Activated naive CD8-positive, alpha-beta T cell (primary cell): ENCODE data around the gene ARHGAP42.

Experiments used
- H3K27ac Mint-ChIP-seq: one replicate; pipeline ENCODE4 v1.8.0; 2021; ENCODE audit warnings: mixed read lengths
- H3K27me3 Mint-ChIP-seq: one replicate; pipeline ENCODE4 v1.8.0; 2021; ENCODE audit warnings: mixed read lengths
- H3K36me3 Mint-ChIP-seq: one replicate; pipeline ENCODE4 v1.8.0; 2021; ENCODE audit warnings: mixed read lengths
- H3K4me1 Mint-ChIP-seq: one replicate; pipeline ENCODE4 v1.8.0; 2021; ENCODE audit warnings: low read depth, mixed read lengths
- H3K4me3 Mint-ChIP-seq: one replicate; pipeline ENCODE4 v1.8.0; 2021; ENCODE audit warnings: mild to moderate bottlenecking, mixed read lengths
- H3K9me3 Mint-ChIP-seq: one replicate; pipeline ENCODE4 v1.8.0; 2021; ENCODE audit warnings: low read depth, mixed read lengths

The ARHGAP42 gene

GRCh38 chr11:100691896-100692653 is 5.0 kb downstream of the ARHGAP42 start:
- Mint-ChIP-seq H3K4me1 (peaks cover 7% of the 10 kb centered on the region), H3K36me3 (no peaks in the 10 kb centered on the region), H3K4me3 (no peak overlapping the region), H3K27me3 (peaks cover 11% of the 10 kb centered on the region), H3K27ac (no peak overlapping the region), H3K9me3 (no peaks in the 10 kb centered on the region)

GRCh38 chr11:100695911-100696310 is 8.8 kb downstream of the ARHGAP42 start:
- Mint-ChIP-seq H3K4me3 (no peak overlapping the region), H3K4me1 (no peaks in the 10 kb centered on the region), H3K27ac (no peak overlapping the region), H3K9me3 (no peaks in the 10 kb centered on the region), H3K36me3 (no peaks in the 10 kb centered on the region), H3K27me3 (peaks cover under 1% of the 10 kb centered on the region)

GRCh38 chr11:100703139-100703538 is 16.1 kb downstream of the ARHGAP42 start:
- no peaks in the 10 kb centered on the region for H3K4me1 Mint-ChIP-seq
- no peaks in the 10 kb centered on the region for H3K36me3 Mint-ChIP-seq
- H3K27ac Mint-ChIP-seq, result no peak overlapping the region
- no peak overlapping the region for H3K4me3 Mint-ChIP-seq
- no peaks in the 10 kb centered on the region for H3K27me3 Mint-ChIP-seq
- H3K9me3 Mint-ChIP-seq, result no peaks in the 10 kb centered on the region

GRCh38 chr11:100703801-100704575 is 16.9 kb downstream of the ARHGAP42 start:
- Mint-ChIP-seq H3K4me1 (no peaks in the 10 kb centered on the region), H3K36me3 (no peaks in the 10 kb centered on the region), H3K27ac (no peak overlapping the region), H3K9me3 (no peaks in the 10 kb centered on the region), H3K27me3 (no peaks in the 10 kb centered on the region), H3K4me3 (no peak overlapping the region)

GRCh38 chr11:100705447-100705846 is 18.4 kb downstream of the ARHGAP42 start:
- Mint-ChIP-seq H3K27me3 (no peaks in the 10 kb centered on the region), H3K4me3 (no peak overlapping the region), H3K36me3 (no peaks in the 10 kb centered on the region), H3K9me3 (no peaks in the 10 kb centered on the region), H3K4me1 (no peaks in the 10 kb centered on the region), H3K27ac (no peak overlapping the region)

GRCh38 chr11:100706179-100706578 is 19.1 kb downstream of the ARHGAP42 start:
- Mint-ChIP-seq H3K27ac (no peak overlapping the region), H3K9me3 (no peaks in the 10 kb centered on the region), H3K4me3 (no peak overlapping the region), H3K36me3 (no peaks in the 10 kb centered on the region), H3K27me3 (no peaks in the 10 kb centered on the region), H3K4me1 (no peaks in the 10 kb centered on the region)

GRCh38 chr11:100709233-100709957 is 22.3 kb downstream of the ARHGAP42 start:
- H3K9me3 Mint-ChIP-seq, result no peaks in the 10 kb centered on the region
- H3K4me3 Mint-ChIP-seq, result no peak overlapping the region
- H3K27me3 Mint-ChIP-seq, result no peaks in the 10 kb centered on the region
- no peaks in the 10 kb centered on the region for H3K4me1 Mint-ChIP-seq
- no peak overlapping the region for H3K27ac Mint-ChIP-seq
- no peaks in the 10 kb centered on the region for H3K36me3 Mint-ChIP-seq

- Mint-ChIP-seq H3K36me3 (no peaks in the 10 kb centered on the region), H3K27ac (no peak overlapping the region), H3K4me3 (no peak overlapping the region), H3K9me3 (no peaks in the 10 kb centered on the region), H3K27me3 (no peaks in the 10 kb centered on the region), H3K4me1 (no peaks in the 10 kb centered on the region)
Observed at GRCh38 chr11:100711984-100712383, 24.9 kb downstream of the ARHGAP42 start.

GRCh38 chr11:100712583-100712982 is 25.5 kb downstream of the ARHGAP42 start:
- H3K4me3 Mint-ChIP-seq, result no peak overlapping the region
- H3K9me3 Mint-ChIP-seq, result no peaks in the 10 kb centered on the region
- H3K36me3 Mint-ChIP-seq, result no peaks in the 10 kb centered on the region
- no peaks in the 10 kb centered on the region for H3K4me1 Mint-ChIP-seq
- no peaks in the 10 kb centered on the region for H3K27me3 Mint-ChIP-seq
- H3K27ac Mint-ChIP-seq, result no peak overlapping the region

- no peaks in the 10 kb centered on the region for H3K4me1 Mint-ChIP-seq
- H3K4me3 Mint-ChIP-seq, result no peak overlapping the region
- H3K9me3 Mint-ChIP-seq, result no peaks in the 10 kb centered on the region
- no peaks in the 10 kb centered on the region for H3K27me3 Mint-ChIP-seq
- H3K27ac Mint-ChIP-seq, result no peak overlapping the region
- H3K36me3 Mint-ChIP-seq, result no peaks in the 10 kb centered on the region
Observed at GRCh38 chr11:100715165-100715761, 28.2 kb downstream of the ARHGAP42 start.

GRCh38 chr11:100716838-100717237 is 29.8 kb downstream of the ARHGAP42 start:
- Mint-ChIP-seq H3K36me3 (no peaks in the 10 kb centered on the region), H3K9me3 (no peaks in the 10 kb centered on the region), H3K27me3 (no peaks in the 10 kb centered on the region), H3K4me1 (no peaks in the 10 kb centered on the region), H3K4me3 (no peak overlapping the region), H3K27ac (no peak overlapping the region)

- H3K27ac Mint-ChIP-seq, result no peak overlapping the region
- no peaks in the 10 kb centered on the region for H3K9me3 Mint-ChIP-seq
- no peaks in the 10 kb centered on the region for H3K27me3 Mint-ChIP-seq
- no peaks in the 10 kb centered on the region for H3K4me1 Mint-ChIP-seq
- no peak overlapping the region for H3K4me3 Mint-ChIP-seq
- no peaks in the 10 kb centered on the region for H3K36me3 Mint-ChIP-seq
Observed at GRCh38 chr11:100719362-100719761, 32.3 kb downstream of the ARHGAP42 start.

- no peaks in the 10 kb centered on the region for H3K27me3 Mint-ChIP-seq
- no peak overlapping the region for H3K4me3 Mint-ChIP-seq
- no peak overlapping the region for H3K27ac Mint-ChIP-seq
- no peaks in the 10 kb centered on the region for H3K4me1 Mint-ChIP-seq
- H3K9me3 Mint-ChIP-seq, result no peaks in the 10 kb centered on the region
- no peaks in the 10 kb centered on the region for H3K36me3 Mint-ChIP-seq
Observed at GRCh38 chr11:100719809-100720221, 32.7 kb downstream of the ARHGAP42 start.

GRCh38 chr11:100726680-100727079 is 39.6 kb downstream of the ARHGAP42 start:
- Mint-ChIP-seq H3K27me3 (no peaks in the 10 kb centered on the region), H3K36me3 (no peaks in the 10 kb centered on the region), H3K4me3 (no peak overlapping the region), H3K9me3 (peaks cover 4% of the 10 kb centered on the region), H3K27ac (no peak overlapping the region), H3K4me1 (no peaks in the 10 kb centered on the region)

GRCh38 chr11:100727410-100727809 is 40.3 kb downstream of the ARHGAP42 start:
- H3K27me3 Mint-ChIP-seq, result no peaks in the 10 kb centered on the region

More at GRCh38 chr11:100727410-100727809, 40.3 kb downstream of the ARHGAP42 start:
- Mint-ChIP-seq H3K4me1 (no peaks in the 10 kb centered on the region), H3K4me3 (no peak overlapping the region), H3K9me3 (peaks cover 4% of the 10 kb centered on the region), H3K27ac (no peak overlapping the region), H3K36me3 (no peaks in the 10 kb centered on the region)
